Loucy (cell line): ENCODE measurements around the gene RABGAP1.

Source experiments
- EZH2phosphoT487 ChIP-seq: fragments of 200-600 bp; IDR thresholded peaks from 2 replicates; pipeline ENCODE4 v1.6.1; 2018; ENCODE audit warnings: antibody characterized with exemption, mild to moderate bottlenecking, moderate library complexity, borderline replicate concordance
- TF ChIP-seq, protein P1 (sequence below): fragments of 200-600 bp; sonication (generic); conservative IDR thresholded peaks from 2 replicates; pipeline ENCODE4 v1.5.1; 2014; ENCODE audit warnings: mild to moderate bottlenecking, antibody characterized with exemption, low read length

DNA sequence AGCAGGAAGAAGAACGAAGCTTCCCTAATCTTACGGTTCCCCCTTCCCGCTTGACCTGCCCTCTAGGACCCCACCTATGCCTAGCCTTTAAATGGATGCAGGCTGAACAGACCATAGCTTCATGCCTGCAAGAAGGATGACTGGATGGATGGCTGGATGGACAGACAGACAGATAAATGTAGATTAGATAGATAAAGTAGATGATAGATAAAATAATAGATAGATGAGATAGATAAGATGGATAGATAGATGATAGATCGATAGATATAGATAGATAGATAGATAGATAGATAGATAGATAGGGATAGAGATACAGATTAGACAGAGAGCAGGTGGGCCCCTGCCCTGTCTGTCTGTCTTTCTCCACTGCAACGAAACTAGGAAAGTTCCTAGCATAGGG is 164.7 kb downstream of the RABGAP1 start:
- TF ChIP-seq, protein P1, sequence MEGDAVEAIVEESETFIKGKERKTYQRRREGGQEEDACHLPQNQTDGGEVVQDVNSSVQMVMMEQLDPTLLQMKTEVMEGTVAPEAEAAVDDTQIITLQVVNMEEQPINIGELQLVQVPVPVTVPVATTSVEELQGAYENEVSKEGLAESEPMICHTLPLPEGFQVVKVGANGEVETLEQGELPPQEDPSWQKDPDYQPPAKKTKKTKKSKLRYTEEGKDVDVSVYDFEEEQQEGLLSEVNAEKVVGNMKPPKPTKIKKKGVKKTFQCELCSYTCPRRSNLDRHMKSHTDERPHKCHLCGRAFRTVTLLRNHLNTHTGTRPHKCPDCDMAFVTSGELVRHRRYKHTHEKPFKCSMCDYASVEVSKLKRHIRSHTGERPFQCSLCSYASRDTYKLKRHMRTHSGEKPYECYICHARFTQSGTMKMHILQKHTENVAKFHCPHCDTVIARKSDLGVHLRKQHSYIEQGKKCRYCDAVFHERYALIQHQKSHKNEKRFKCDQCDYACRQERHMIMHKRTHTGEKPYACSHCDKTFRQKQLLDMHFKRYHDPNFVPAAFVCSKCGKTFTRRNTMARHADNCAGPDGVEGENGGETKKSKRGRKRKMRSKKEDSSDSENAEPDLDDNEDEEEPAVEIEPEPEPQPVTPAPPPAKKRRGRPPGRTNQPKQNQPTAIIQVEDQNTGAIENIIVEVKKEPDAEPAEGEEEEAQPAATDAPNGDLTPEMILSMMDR: no peak
- no peak for TF ChIP-seq EZH2phosphoT487
